GM21723 (cell line): ENCODE measurements around the gene PPP3CA.
A peak's percentile ranks its signal among the peaks of the same experiment; 100 is the strongest.
"Not testable (repeated sequence)": the region's sequence is repeated elsewhere in the genome, so short reads cannot be mapped to it uniquely, and the experiment has no call there.

ENCODE experiments used
- ATAC-seq: cut with Tn5 transposase; IDR thresholded peaks from one replicate; pipeline ENCODE4 v1.9.1; 2021; ENCODE audit warnings: mild to moderate bottlenecking, moderate library complexity; ENCODE audit not compliant: unreplicated experiment

The PPP3CA gene

DNA sequence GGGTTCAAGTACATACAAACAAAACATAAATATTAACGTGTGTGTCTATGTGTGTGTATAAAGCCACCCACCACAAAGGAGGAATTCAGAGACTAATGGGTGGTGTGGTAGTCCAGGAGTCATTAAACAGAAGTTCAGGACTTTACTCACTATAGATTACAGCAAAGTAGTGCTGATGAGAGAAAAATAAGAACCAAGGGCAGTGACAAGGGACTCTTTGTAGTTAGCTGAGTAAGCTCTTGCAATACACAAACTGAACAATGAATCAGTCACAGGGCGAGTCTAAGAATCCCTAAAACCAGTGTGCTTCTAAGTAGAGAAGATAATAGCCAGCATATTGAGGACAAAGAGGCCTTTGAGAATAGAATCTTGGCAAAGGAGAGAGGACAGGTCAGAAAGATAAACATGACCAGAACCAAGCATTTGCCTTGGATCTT lies 232.4 kb downstream of the PPP3CA start:
- ATAC-seq, result no peak

DNA sequence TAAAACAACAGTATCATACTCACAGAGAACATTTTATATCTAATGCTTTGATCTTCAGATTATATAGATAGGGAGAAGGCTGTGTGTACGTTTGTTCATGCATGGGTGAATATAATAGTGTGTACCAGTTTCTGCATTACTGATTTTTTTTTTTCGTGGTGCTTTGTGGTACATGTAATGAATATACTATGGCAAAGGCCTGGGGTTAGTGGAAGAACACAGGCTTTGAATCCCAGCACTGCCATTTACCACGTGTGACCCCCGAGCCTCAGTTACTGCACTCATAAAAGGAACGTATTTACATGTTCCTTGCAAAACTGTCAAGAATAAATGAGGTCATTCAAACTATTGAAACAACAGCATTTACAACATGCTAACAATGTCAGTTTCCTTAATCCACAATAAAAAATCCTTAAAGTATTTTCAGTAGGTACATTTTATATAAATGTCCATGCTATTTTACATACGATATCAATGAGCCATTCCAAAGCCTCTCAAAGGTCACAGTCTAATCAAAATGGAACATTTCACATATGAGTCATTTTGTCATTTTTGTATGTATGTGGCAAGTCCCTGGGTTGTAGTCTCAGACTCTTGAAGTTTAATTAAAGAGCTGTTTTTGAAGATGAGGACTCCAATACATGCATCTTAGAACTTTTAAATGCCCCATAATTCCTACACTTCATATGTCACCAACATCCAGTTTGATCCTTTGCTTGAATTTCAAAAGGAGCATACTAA lies 242.8 kb downstream of the PPP3CA start:
- ATAC-seq, result peak; percentile 22

DNA sequence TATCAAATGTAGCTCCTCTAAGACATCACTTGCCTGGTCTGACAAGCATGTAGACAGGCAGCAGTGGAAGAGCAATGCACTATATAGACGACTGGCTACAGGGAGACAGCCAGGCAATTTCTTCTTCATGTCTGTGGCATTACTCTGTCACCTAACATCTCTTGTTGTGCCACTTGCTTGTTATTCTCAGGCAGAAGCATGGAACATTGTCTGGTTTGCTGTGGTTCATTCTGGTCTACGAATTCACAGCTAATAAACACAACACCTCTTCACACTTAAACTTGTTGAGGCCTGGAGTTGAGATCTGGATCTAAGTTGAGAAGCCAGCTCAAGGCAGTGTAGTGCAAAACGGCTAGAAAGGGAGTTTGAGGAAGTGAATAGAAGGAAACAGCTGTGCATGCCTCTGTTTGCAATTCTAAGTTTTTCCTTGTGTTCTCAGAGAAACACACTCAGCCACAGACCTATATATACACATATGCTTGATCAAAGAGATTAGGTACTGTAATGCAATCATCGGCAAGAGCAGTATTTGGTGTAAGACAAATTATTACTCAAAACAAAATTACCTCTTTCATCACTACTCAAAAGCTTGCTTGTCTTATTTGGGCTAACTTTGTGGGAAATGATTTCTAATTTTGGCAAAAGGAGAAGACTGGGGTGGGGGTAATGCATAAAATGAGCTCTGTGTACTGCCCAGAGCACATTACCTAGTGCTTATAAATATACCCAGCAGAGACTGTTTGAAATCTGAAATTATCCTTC lies 243.8 kb downstream of the PPP3CA start:
- peak; percentile 89 for ATAC-seq

- no peak for ATAC-seq
Observed at GRCh38 chr4:101102114-101102742, 245.1 kb downstream of the PPP3CA start.

DNA sequence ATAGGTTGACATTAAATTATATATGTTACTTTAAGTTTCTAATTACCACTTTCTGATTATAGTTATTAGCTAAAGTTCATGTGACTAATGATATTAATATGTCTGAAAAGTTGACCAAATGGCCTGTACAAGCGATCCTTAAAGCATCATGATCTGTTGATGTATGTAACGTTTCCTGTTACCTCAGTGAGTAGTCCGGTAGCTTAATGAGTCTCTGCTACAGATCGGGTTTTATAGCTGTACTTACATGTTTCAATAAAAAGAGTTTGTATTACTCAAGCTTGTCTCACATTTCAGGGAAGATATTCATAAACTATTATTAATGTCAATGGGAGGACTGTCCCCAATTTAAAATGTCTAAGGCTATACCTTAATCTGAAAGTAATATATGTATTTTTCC lies 246.3 kb downstream of the PPP3CA start:
- no peak for ATAC-seq

DNA sequence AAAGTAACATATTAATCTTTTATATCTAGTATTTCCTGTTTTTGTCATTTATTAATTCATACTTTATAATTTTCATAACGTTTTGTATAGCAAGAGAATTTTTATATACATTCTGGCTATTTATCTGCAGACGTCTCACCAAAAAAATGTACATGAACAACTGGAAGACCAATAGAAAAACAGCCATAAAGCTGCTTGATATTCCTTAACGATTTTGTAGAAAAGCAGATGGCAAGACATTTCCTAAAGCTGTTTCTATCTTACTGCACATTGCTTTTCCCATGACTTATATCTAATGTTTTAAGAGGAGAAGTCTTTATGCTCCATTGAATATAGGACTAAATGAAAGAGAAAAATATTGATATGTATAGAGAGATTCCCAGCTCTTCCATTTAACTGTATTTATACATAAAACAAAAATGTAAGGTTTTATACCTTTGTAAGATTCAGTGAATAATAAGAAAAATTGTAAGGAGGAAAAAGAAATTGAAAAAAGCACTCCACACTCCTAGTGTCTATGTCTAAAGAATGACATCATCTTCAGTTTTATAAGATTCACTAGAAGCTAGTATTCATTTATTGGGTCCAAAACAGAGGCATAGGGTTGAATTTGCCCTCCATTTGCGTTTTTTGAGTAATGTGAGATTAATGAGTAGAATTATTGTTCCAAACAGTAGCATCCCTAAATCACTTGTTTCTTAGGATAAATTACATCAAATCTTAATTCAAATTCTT lies 248.5 kb downstream of the PPP3CA start:
- no peak for ATAC-seq

- ATAC-seq, result not testable (repeated sequence)
Observed at GRCh38 chr4:101092609-101093008, 254.7 kb downstream of the PPP3CA start.

- ATAC-seq, result no peak
Observed at GRCh38 chr4:101089168-101089567, 258.2 kb downstream of the PPP3CA start.

- ATAC-seq, result no peak
Observed at GRCh38 chr4:101086801-101087586, 260.3 kb downstream of the PPP3CA start.

- no peak for ATAC-seq
Observed at GRCh38 chr4:101083131-101083530, 264.2 kb downstream of the PPP3CA start.

- ATAC-seq, result no peak
Observed at GRCh38 chr4:101081695-101082369, 265.5 kb downstream of the PPP3CA start.

GRCh38 chr4:101081166-101081565 lies 266.2 kb downstream of the PPP3CA start:
- no peak for ATAC-seq

DNA sequence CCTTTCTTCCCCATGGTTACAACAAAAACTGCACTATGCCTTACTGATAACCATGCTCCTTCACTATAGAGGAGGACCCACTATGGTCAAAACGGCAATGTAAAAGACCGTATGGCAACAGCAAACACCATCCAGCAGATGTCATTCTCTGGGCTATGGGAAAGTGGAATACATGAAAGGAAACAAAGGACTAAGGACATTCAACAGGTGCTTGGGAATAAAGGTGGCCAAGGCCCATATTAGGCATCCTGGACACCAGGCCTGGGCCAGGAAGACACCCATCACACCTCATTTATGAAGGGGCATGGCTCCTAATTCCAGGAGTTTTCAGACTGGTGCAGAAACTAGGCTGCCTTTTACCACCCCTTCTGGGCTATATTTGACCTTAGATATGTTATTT lies 268.4 kb downstream of the PPP3CA start:
- ATAC-seq, result no peak

DNA sequence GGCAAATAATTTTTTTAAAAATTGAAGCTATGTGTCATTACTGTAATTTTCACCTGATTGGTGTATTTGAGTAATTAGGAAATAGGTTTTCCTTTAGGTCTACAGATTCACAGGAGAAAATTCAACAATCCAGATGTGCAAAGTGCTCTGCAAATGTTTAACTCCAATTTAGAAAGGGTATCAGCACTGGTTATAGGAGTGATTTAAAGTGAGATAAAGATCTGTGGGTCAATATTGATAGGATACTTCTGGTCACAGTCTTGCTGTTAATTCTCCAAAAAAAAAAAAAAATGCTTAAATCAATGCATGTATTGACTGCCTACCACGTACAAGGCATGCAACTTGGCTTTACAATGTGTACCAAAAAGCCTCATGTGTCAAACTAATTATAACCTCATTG lies 271.3 kb downstream of the PPP3CA start:
- no peak for ATAC-seq

DNA sequence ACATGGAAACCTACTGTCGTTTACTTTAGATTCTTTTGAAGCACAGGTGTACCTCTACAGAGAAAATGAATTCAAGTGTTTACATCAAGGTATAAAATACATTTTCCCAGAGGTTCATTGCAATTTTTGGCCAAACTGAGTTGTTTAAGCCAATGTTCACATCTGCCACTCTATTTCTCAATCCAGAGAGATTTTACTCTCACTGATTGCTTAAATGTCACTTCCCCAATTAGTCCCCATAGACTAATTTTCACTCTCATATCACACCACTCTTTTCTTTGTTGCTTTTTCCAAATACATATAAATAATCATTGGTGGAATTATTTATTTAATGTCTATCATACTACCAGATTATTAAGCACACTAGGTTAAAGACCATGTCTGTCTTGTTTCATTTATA lies 271.8 kb downstream of the PPP3CA start:
- ATAC-seq, result no peak

- ATAC-seq, result no peak
Observed at GRCh38 chr4:101074326-101074725, 273.0 kb downstream of the PPP3CA start.

DNA sequence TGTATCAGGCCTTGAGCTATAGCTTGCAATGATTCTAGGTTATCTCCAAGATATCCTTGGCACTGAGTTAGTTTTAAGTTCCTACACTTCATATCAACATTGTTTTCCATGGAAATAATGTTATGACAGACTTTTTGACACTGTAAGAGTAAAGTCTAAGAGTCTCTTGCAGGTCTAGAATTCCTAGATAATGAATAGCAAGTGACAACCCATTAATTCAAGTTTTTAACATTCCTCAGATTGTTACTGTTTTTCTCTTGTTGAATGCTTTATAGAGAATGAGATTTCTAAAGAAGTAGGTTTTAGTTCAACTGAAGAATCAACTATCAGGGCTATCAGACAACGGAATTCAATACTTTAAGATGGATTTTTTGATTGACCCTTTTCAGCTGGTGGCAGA lies 276.1 kb downstream of the PPP3CA start:
- ATAC-seq, result no peak

GRCh38 chr4:101068115-101068514 lies 279.2 kb downstream of the PPP3CA start:
- ATAC-seq, result no peak

DNA sequence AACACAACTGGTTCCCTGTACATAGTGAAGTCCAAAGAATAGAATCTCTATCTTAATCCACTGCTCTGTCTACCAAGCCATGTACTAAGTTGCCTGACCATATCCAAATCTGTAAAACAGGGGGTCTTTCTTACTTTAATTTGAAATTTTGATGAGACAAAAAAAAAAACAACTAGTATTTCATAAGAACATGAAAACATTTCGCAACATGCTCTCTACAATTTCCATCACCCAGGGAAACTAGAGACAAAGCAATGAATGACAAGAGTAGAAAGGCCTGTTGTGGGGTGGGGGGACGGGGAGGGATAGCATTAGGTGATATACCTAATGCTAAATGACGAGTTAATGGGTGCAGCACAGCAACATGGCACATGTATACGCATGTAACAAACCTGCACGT lies 279.9 kb downstream of the PPP3CA start:
- no peak for ATAC-seq

GRCh38 chr4:101066626-101067170 lies 280.6 kb downstream of the PPP3CA start:
- no peak for ATAC-seq
